HG03060 (cell line): ENCODE measurements around the gene ARFGEF2.
"Not testable (repeated sequence)": the region's sequence is repeated elsewhere in the genome, so short reads cannot be mapped to it uniquely, and the experiment has no call there.

ENCODE experiments used
- ATAC-seq: cut with Tn5 transposase; IDR thresholded peaks from one replicate; pipeline ENCODE4 v1.9.1; 2021; ENCODE audit warnings: low read depth, moderate number of reproducible peaks; ENCODE audit not compliant: unreplicated experiment

Gene ARFGEF2

DNA sequence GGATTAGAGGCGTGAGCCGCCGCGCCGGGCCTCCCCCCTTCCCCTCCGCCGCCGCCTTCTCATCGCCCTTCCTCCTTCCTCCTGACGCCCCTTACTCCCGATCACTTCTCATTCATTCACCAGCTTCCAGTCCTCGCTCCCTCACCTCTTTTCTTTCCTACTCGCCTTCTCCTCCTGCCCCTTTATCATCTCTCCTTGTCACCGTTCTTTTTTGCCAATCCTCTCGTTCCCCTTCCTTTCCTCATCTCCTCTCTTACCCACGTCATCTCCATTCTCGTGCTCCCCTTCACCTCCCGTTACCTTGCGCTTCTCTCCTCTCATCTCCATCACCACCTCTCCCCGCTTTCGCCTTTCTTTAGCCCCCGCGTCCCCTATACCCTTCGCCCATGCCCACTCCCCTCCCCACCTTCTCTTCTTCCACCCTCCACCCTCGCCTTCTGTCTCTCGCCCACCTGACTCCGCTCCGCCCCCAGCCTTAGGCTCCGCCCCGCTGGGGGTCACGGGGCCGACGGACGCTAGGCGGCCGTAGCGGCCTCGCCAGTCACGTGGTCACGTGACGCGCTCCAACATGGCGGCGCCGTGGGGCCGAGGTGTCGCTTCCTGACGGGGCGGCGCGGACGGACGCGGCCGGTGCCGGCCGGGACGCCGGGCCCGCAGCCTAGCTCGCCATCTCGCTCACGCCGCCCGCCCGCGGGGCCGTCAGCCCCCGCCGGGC lies at the start of gene ARFGEF2:
TSS of gene ARFGEF2 (plus strand) at position 544 of the 715 bp plus-strand sequence. CDS start 179 bp downstream, outside the sequence.
- ATAC-seq: no peak

DNA sequence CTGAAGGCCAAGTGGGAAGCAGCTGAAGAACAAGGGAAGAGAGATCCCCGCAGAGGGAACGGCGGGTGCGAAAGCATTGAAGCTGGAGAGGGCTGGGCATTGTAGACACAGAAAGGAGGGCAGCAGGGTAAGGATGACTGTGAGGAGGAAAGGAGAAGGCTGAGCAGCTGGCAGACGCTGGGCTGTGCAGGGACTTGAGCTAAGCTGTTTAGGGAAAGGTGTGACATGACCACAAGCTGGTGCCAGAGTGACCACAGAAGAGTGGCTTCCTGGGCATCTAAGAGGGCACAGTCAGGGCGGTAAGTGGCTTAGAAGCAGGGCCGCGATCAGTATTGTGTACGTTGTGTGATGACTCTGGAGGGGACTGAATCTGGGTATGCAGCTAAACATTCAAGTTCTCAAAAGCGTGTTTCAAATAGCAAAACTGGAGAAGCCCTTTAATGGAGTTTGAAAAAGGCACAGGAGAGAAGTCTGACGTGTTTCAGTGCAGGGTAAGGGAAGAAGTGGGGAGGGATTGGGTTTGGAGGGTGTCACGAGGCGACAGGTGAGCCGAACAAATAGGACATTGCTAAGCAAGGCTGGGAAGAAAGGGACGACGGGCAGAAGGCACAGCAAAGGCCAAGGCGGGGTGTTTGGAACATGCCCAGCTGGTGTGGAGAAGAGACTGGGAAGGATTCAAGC lies 46.1 kb upstream of the ARFGEF2 start:
- no peak for ATAC-seq

DNA sequence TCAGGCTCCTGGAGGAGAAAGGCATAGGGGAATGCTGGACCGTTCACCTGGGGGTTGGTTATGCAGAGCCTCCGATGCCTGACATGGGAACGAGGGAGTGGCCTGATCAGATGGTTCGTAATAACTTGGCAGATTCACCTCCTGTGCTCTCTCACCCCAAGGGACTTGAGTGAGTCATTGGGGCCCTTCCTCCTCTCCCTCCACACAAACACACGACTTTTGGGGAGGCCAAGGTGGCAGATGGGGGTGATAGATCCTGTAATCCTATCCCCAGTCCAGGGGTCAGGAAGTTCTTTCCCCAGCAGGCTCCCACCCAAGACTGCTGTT lies 45.6 kb upstream of the ARFGEF2 start:
- ATAC-seq: no peak

DNA sequence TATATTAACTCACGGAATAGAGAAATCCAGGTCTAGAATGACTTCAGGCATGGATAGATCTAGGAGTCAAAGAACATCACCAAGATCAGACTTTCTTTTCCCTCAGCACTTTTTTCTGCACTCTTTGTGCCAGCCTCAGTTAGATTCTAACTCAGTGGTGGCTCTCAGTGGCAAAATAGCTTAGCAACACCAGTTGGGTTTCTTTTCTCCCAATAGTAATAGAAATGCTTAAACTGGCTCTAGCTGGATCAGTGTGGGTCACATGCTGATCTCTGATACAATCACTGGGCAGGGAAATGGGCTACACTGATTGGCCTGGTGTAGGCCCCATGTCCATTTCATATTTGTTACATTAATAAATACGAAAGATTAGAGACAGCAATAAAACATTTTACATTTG lies 44.2 kb upstream of the ARFGEF2 start:
- no peak for ATAC-seq

DNA sequence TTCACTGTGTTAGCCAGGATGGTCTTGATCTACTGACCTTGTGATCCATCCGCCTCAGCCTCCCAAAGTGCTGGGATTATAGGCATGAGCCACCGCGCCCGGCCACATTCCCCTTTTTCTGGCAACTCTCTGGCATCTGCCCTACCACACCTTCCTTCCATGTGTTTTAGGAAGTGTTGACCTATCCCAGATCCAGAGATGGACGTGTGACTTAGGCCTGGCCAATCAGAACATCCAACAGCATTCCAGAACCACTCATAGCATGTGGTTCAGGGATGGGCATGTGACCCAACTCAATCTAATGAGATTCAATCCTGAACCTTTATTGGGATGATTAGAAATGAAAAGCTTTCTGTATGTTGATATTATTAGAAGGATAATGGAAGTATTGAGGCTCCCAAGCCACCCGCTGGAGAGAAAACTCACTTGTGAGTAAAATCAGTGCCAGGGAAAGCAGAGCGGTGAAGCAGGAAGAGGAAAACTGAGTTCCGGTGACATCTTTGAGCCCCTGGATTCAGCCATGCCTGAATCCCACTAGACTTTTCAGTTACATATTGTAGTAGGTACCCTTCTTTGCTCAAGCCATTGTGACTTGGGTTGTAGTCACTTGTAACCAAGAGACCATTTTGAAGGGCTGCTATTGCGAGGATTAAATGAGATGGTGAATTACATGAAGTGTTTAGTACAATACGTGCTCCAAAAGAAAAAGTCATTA lies 42.8 kb upstream of the ARFGEF2 start:
- ATAC-seq: no peak

DNA sequence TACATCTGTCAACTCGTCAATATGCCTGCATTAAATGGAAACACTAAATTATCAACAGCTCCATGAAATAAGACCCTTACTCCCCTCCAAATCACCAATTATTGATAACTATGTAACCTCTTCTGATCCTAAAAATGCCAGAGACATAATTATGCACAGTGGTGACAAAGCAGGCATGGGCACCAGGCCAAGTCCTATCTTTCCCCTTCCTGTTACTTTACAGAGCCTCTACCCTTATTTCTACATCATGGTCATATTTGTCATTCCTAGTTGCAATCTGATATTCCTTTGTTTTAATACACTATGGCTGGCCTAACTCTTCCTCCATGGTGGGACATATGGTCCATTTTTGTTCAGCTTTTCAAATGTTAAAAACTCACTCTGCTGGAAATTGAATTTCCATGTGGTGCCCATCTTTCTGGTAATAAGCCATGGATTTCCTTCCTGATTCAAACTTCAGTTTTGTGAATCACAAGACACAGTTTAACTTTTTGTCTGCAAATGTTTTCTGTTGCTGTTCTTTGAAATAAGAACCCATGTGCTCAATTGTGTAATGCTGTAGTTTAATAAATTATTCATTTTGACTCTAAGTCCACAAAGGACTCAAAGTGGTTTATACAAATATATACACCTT lies 41.8 kb upstream of the ARFGEF2 start:
- no peak for ATAC-seq

DNA sequence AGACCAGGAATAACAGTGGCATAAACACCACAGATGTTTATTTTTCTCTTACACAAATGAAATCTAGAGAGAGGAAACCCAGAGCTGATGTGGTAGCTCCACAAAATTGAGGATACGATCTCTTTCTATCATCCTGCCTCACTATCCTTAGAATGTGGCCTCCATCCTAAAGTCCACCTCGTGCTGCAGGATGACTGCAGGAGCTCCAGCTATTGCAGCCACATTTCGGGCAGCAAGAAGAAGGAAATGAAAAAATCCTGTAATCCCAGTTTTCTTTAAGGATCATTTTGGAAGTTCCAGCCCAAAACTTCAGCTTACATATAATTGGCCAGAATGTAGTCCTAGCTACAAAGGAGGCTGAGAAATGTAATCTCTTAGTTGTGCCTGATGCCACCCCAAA lies 41.2 kb upstream of the ARFGEF2 start:
- no peak for ATAC-seq

DNA sequence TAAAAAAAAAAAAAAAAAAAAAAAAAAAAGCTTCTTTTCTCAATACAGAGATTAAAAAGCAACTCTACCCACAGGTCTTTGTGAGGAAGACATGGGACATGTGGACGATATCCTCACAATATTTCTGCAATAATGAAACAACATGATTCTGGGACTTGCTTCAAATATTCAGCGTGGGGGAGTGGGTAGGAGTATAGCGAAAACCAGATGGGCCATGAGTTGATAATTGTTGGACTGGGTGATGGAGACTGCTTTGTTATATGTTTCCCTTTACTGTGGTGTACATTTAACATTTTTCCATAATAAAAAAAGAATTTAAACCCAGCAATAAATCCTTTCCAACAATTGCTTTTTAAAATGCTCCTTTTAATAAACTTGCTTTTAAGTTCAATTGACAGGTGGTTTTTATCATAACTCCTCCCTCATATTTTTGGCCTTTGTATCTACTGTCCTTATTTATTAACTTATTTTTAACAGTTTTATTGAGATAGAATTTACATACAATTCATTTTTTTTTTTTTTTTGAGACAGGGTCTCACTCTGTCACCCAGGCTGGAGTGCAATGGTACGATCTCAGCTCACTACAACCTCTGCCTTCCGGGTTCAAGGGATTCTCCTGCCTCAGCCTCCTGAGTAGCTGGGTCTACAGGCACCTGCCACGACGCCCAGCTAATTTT lies 40.4 kb upstream of the ARFGEF2 start:
- no peak for ATAC-seq

DNA sequence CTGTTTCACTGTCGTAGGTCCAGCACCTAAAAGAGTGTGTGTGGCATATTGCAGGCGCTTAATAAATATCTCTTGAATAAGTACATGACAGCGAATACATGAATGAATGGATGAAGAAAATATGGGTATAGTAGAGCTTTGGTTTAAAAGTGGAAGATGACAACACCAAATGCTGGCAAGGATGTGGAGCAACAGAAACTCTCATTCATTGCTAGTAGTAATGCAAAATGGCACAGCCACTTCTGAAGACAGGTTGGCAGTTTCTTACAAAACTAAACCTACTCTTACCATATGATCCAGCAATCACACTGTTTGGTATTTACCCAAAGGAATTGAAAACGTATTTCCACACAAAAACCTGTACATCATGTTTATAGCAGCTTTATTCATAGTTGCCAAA lies 36.3 kb upstream of the ARFGEF2 start:
- ATAC-seq: no peak

DNA sequence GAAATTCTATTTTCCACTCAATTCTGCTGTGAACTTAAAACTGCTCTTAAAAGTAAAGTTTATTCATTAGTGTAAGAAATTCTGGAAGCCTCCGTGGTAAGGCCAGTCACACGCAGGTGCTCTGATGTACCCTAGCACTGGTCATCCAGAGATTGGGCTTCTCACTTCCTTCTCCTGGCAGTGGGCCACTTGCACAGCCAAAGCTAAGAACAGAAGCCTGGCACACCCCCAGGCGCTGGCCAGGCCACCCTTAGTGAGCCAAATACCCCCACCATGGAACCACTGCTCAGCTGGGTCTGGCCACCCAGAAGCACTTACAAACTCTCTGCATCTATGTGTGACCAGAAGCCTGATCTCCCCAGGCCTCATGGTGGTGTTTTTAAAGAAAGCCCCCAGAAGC lies 35.3 kb upstream of the ARFGEF2 start:
- no peak for ATAC-seq

DNA sequence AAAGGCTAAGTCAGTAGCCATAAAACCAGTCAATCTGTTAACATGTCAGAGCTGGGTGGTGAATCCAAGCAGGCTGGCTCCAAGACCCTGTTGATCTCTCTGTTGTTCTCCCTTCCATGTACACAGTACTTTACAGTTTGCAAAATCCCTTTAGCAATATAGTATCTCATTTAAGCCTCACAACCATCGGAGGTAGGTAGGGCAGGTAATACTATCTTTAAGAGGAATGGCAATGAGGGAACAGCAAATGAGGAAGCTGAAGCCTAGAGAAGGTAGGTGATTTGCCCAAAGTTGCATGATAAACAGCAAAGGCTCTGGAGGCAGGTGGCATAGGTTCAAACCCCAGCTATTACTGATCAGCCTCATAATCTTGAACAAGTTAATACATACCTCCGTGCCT lies 34.7 kb upstream of the ARFGEF2 start:
- ATAC-seq: no peak

DNA sequence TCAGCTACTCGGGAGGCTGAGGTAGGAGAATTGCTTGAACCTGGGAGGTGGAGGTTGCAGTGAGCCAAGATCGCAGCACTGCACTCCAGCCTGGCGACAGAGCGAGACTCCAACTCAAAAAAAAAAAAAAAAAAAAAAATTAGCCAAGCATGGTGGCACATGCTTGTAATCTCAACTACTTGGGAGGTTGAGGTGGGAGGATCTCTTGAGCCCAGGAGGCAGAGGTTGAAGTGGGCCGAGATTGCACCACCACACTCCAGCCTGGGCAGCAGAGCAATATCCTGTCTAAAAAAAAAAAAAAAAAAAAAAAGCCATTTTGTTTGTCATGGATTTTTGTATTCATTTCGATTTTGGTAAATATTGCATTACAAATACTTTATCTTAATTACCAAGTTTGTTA lies 33.0 kb upstream of the ARFGEF2 start:
- ATAC-seq: not testable (repeated sequence)

DNA sequence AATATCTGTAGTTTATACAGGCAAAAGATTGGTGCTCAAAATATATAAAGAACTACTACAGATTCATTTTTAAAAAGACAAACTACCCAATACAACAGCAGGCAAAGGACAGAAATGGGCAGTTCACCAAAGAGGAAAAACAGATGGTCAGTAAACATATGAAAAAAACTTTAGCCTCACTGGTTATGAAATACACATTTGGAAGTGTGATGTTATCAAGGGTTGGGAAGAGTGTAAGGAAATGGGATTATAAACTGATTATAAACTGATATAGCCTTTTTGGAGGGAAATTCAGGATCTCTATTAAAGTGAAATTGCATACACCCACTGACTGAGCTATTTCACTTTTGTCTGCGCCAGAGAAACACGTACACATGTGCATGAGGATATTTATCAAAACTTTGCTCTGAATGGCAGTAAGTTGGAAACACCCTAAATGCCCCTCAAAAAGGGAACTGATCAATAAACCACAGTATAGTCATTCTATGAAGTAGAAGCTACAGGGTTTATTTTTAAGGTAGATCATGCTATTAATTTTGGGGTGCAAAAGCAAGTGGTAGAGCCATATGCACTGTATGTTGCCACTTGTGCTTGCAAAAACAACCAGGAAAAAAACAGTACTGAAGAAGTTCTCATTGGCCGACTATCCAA lies 32.2 kb upstream of the ARFGEF2 start:
- ATAC-seq: no peak

DNA sequence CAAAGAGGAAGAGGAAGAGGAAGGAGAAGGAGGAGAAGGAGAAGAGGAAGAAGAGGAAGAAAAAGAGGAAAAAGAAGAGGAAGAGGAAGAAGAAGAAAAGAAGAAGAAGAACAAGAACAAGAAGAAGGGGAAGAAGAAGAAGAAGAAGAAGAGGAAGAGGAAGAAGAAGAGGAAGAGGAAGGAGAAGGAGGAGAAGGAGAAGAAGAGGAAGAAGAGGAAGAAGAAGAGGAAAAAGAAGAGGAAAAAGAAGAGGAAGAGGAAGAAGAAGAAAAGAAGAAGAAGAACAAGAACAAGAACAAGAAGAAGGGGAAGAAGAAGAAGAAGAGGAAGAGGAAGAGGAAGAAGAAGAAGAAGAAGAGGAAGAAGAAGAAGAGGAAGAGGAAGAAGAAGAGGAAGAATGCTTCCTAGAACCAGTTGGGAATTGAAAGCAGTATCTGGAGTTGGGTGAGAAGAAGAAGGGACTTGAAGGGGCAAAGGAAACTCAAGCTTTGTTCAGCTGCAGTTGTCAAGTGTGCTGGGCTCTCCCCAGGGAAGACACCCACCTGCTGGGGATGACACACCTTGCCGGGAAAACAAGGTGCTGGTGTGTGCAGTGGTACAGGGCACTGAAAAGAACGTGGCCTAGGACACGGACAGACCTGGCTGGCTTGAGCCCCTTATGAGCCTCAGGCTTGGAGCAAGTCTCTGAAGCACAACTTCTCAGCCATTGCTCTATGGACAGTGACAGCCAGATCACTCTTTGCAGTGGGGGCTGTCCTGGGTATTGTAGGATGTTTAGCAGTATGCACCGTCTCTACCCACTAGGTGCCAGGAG lies 30.1 kb upstream of the ARFGEF2 start:
- ATAC-seq: no peak

DNA sequence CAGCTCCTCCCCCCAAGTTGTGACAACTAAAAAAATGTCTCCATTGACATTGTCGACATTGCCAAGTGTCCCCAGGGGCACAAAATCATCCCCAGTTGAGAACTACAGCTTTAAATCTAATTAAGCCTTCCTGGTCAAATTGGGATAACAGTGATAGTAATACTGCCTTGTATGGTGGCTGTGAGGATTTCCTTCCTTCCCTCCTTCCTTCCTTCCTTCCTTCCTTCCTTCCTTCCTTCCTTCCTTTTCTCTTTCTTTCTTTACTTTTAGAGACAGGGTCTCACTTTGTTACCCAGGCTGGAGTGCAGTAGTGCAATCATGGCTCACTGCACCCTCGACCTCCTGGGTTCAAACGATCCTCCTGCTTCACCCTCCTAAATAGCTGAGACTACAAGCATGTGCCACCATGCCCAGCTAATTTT lies 29.5 kb upstream of the ARFGEF2 start:
- ATAC-seq: no peak

DNA sequence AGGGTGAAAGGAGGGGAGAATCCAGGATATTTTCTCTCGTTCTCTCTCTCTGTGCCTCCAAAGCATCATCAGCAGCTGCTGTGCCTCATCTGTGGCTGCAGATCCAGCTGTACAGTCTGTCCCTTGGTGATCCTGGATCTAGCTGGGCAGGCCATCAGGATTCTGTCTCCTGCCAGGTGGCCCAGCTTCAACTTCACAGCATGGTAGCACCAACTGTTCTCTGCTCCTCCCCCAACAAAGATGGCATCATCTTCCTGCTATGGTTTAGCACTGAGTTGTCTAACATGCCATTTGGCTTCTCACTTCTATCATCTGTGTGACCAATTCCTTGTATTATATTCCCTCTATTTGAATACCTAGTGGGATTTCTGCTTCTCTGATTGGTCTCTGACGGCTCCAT lies 28.6 kb upstream of the ARFGEF2 start:
- ATAC-seq: no peak

DNA sequence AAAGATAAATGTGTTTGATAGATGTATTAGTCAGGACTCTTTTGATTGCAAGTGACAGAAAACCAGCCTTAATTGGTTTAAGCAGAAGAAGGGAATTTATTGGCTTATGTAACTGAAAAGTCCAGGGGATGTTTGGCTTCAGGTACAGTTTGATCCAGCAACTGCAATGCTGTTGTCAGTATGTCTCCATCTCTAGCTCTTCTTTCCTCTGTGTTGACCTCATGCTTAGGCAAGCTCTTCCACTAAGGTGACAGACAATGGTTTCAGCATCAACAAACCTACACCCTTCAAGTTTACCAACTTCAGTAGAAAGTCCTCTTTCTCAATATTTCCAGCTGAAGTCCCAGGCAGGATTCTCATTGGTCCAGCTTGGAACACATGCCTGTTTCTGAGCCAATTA lies 28.1 kb upstream of the ARFGEF2 start:
- ATAC-seq: no peak

DNA sequence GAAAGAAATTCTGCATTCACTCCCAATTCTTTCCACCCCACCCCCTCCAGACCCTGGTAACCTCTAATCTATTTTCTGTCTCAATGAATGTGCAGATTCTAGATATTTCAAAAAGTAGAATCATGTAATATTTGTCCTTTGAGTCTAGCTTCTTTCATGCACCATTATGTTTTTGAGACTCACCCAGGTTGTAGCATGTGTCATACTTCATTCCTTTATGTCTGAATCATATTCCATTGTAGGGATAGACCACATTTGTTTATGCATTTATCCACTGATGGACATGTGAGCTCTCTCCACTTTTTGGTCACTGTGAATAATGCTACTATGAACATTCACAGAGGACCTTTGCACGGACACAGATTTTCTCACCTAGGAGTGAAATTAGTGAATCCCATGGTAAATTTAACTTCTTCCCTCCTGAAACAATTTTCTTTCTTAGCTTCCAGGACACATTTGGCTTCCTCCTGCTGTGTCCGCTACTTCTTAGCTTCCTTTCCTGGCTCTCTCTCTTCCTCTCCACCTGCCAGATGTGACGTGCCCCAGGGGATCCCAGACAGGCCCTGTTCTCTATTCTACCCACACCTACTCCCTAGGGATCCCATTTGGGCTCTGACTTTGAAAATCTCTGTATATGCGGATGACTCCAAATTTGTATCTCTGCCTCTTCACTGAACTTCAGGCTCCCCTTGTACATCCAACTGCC lies 24.1 kb upstream of the ARFGEF2 start:
- ATAC-seq: no peak

DNA sequence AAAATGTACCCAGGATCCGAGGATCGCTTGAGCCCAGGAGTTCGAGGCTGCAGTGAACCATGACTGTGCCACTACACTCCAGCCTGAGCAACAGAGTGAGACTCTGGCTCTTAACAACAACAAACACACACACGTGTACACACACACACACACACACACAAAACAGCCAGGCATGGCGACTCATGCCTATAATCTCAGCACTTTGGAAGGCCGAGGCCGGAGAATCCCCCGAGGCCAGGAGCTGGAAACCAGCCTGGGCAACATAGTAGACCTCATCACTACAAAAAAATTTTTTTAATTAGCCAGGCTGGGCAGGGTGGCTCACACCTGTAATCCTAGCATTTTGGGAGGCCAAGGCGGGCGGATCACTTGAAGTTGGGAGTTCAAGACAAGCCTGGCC lies 23.3 kb upstream of the ARFGEF2 start:
- no peak for ATAC-seq
